Glutamatergic neuron (in vitro differentiated cells): ENCODE measurements around the gene CSTA. TPM values are rescaled to one million over a fixed set of nuclear protein-coding genes. Genes with fewer than 3 reads are reported as not detected.

Experiments used
- DNase-seq: peaks from one replicate; pipeline ENCODE4 v3.0.0; 2022
- H3K27ac Mint-ChIP-seq: one replicate; pipeline ENCODE4 v1.8.0; 2020; ENCODE audit warnings: mild to moderate bottlenecking, mixed read lengths, inconsistent platforms; ENCODE audit not compliant: unreplicated experiment
- H3K27me3 Mint-ChIP-seq: one replicate; pipeline ENCODE4 v1.8.0; 2020; ENCODE audit warnings: mild to moderate bottlenecking, moderate library complexity, mixed read lengths, inconsistent platforms; ENCODE audit not compliant: unreplicated experiment
- H3K36me3 Mint-ChIP-seq: one replicate; pipeline ENCODE4 v1.8.0; 2020; ENCODE audit warnings: mild to moderate bottlenecking, mixed read lengths, inconsistent platforms; ENCODE audit not compliant: unreplicated experiment
- H3K4me1 Mint-ChIP-seq: one replicate; pipeline ENCODE4 v1.8.0; 2020; ENCODE audit warnings: mild to moderate bottlenecking, low read depth, mixed read lengths, inconsistent platforms; ENCODE audit not compliant: unreplicated experiment
- H3K4me3 Mint-ChIP-seq: one replicate; pipeline ENCODE4 v1.8.0; 2020; ENCODE audit warnings: mild to moderate bottlenecking, mixed read lengths, inconsistent platforms; ENCODE audit not compliant: unreplicated experiment
- H3K9me3 Mint-ChIP-seq: one replicate; pipeline ENCODE4 v1.8.0; 2020; ENCODE audit warnings: mild to moderate bottlenecking, moderate library complexity, mixed read lengths, inconsistent platforms; ENCODE audit not compliant: unreplicated experiment
- total RNA-seq: library from RNA; stranded (reverse); fragmentation: NEBNext Ultra II Directional; extraction: Animal tissue kit (Norgen Biotek cat#: 25700); gene quantifications from one replicate; pipeline ENCODE4 v1.2.1, GENCODE V29; 2021; ENCODE audit not compliant: unreplicated experiment
- TF ChIP-seq, protein P1 (sequence below): fragments of 200-600 bp; sonication (generic); IDR thresholded peaks from one replicate; pipeline ENCODE4 v1.5.0; 2021; ENCODE audit not compliant: partially characterized antibody, unreplicated experiment

The CSTA gene
- total RNA-seq, 1 donor from 2014 or later: not detected

DNA sequence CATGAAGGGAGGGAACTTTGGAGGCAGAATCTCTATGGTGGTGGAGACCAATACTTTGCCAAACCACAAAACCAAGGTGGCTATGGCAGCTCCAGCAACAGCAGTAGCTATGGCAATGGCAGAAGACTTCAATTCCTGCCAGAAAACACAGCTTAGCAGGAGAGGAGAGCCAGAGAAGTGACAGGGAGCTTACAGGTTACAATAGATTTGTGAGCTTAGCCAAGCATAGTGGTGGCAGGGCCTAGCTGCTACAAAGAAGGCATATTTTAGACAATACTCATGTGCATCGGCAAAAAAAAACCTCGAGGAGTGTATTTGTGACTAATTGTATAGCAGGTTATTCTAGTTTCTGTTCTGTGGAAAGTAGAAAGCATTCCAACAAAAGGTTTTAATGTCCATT is 6.4 kb upstream of the CSTA start:
- TF ChIP-seq, protein P1, sequence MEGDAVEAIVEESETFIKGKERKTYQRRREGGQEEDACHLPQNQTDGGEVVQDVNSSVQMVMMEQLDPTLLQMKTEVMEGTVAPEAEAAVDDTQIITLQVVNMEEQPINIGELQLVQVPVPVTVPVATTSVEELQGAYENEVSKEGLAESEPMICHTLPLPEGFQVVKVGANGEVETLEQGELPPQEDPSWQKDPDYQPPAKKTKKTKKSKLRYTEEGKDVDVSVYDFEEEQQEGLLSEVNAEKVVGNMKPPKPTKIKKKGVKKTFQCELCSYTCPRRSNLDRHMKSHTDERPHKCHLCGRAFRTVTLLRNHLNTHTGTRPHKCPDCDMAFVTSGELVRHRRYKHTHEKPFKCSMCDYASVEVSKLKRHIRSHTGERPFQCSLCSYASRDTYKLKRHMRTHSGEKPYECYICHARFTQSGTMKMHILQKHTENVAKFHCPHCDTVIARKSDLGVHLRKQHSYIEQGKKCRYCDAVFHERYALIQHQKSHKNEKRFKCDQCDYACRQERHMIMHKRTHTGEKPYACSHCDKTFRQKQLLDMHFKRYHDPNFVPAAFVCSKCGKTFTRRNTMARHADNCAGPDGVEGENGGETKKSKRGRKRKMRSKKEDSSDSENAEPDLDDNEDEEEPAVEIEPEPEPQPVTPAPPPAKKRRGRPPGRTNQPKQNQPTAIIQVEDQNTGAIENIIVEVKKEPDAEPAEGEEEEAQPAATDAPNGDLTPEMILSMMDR: no peak
- Mint-ChIP-seq H3K4me3 (no peak overlapping the region), H3K4me1 (no peaks in the 10 kb centered on the region), H3K27ac (no peak overlapping the region), H3K36me3 (no peaks in the 10 kb centered on the region), H3K9me3 (peaks cover 2% of the 10 kb centered on the region), H3K27me3 (peaks cover 2% of the 10 kb centered on the region)
- DNase-seq: no peak

DNA sequence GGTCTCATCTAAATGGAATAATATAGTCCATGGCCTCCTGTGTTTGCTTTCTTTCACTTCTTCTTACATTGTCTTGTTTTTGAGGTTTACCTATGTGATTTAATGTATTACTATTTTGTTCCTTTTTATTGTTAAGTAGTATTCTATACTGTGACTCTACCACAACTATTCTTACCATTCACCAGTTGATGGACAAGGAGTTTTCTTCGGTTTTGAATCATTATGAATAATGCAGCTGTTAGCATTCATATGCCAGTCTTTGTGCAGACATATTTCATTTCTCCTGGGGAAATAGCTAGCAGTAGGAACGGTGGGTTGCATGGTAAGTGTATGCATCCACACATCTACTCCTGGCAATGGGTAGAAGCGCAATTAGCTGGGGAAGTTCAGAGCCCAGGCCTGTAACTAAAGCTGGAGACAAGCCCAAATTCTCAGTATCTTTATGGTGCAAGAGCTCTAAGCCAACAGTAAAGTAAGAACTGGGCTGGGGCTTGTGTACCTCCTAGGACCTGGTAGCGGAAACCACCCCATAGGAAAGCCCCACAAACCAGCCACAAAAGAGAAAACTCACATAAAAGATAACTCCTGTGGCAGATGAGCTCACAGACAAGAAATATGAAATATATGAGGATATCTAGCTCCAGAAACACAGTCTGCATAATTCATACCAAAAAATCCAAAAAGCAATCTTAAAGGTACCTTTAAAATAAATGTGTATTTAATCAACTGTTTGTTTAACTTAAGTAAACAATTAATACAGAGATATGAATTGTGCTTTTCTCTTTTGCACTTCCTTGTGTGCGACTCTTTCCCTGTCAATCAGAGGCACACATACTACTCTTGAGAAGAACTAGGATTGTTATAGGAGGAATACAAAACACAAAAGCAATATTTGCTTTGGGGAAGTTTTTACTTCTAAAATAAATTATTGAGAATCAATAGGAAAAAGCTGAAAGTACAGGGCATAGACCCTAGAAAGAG is 2.7 kb upstream of the CSTA start:
- no peak overlapping the region for H3K4me3 Mint-ChIP-seq
- no peak for DNase-seq
- TF ChIP-seq, protein P1: no peak
- no peaks in the 10 kb centered on the region for H3K36me3 Mint-ChIP-seq
- no peaks in the 10 kb centered on the region for H3K27me3 Mint-ChIP-seq
- H3K27ac Mint-ChIP-seq: no peak overlapping the region
- H3K4me1 Mint-ChIP-seq: no peaks in the 10 kb centered on the region
- H3K9me3 Mint-ChIP-seq: peaks cover 2% of the 10 kb centered on the region

DNA sequence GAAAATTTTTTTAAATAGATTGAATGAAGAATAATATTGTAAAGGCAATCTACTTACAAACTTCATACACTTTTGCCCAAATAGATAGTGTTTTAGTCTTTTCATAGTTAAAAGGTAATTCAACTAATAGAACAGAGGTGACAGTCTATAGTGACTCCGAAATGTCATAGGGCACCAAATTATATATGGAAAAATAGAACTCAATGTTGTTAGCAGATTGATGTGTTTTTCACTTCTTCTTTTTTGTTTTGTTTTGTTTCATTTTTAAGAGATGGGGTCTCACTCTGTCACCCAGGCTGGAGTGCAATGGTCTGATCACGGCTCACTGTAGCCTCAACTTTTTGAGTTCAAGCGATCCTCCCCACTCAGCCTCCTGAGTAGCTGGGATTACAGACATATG is 721 bp downstream of the CSTA start:
- Mint-ChIP-seq H3K9me3 (no peaks in the 10 kb centered on the region), H3K4me3 (no peak overlapping the region), H3K4me1 (no peaks in the 10 kb centered on the region), H3K27me3 (no peaks in the 10 kb centered on the region), H3K27ac (no peak overlapping the region), H3K36me3 (no peaks in the 10 kb centered on the region)
- no peak for DNase-seq
- TF ChIP-seq, protein P1: no peak

DNA sequence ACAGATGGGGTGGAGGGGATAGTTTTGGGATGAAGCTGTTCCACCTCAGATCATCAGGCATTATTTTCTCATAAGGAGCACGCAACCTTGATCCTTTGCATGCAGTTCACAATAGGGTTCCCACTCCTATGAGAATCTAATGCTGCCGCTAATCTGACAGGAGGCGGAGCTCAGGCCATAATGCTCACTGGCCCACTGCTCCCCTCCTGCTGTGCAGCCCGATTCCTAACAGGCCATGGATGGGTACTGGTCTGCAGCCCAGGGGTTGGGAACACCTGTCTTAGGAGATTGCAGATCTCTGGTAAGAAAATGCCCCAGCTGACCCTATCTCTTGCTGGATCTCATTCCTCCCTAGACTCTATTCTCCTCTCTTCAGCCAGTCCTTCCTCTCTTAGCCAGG is 6.8 kb downstream of the CSTA start:
- no peak overlapping the region for H3K27ac Mint-ChIP-seq
- DNase-seq: no peak
- TF ChIP-seq, protein P1: no peak
- no peaks in the 10 kb centered on the region for H3K4me1 Mint-ChIP-seq
- H3K4me3 Mint-ChIP-seq: no peak overlapping the region
- H3K9me3 Mint-ChIP-seq: no peaks in the 10 kb centered on the region
- H3K36me3 Mint-ChIP-seq: no peaks in the 10 kb centered on the region
- no peaks in the 10 kb centered on the region for H3K27me3 Mint-ChIP-seq

DNA sequence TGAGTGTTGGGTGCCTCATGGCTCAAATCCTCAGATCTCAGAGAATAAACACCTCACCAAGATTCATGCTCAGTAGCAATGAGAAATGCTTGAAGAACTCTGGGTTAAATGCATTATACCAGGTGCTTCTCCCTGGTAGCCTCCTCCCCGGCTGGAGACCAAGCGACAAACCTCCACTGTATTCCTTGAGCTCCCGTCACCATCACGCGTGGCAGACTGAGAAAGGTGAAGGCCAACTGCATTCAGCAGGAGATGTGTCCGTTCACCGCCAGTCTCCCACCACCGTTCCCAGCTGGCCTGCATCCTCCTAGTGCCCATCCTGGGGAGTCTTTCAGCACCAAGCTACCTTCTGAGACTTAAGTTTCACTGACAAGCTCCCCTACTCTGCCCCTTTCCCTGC is 7.5 kb downstream of the CSTA start:
- Mint-ChIP-seq H3K27ac (no peak overlapping the region), H3K27me3 (no peaks in the 10 kb centered on the region), H3K4me3 (no peak overlapping the region), H3K9me3 (no peaks in the 10 kb centered on the region), H3K4me1 (no peaks in the 10 kb centered on the region), H3K36me3 (no peaks in the 10 kb centered on the region)
- no peak for DNase-seq
- TF ChIP-seq, protein P1: no peak
